OCI-LY1 (cell line): ENCODE measurements around the gene PARD3.

Experiments used
- H2AFZ ChIP-seq: fragments of 200-600 bp; sonication (generic), shearing (Covaris generic); 2 replicates; pipeline ENCODE4 v1.6.0; 2014; ENCODE audit warnings: antibody characterized with exemption, mild to moderate bottlenecking, low read length
- H3F3A ChIP-seq: fragments of 200-600 bp; sonication (generic), shearing (Covaris generic); 2 replicates; pipeline ENCODE4 v1.6.0; 2014; ENCODE audit warnings: mild to moderate bottlenecking, antibody characterized with exemption, low read length, moderate library complexity; ENCODE audit not compliant: insufficient read depth
- H3K27ac ChIP-seq: fragments of 200-600 bp; sonication (generic); 2 replicates; pipeline ENCODE4 v1.5.1; 2014; ENCODE audit warnings: low read length, mixed run types, mild to moderate bottlenecking, low read depth; ENCODE audit not compliant: poor library complexity, severe bottlenecking
- H3K27me3 ChIP-seq: fragments of 200-600 bp; sonication (generic); 2 replicates; pipeline ENCODE4 v1.6.0; 2014; ENCODE audit warnings: antibody characterized with exemption, mild to moderate bottlenecking, low read length, moderate library complexity; ENCODE audit not compliant: insufficient read depth
- H3K36me3 ChIP-seq: fragments of 200-600 bp; sonication (generic); 2 replicates; pipeline ENCODE4 v1.6.1; 2014; ENCODE audit warnings: mild to moderate bottlenecking, antibody characterized with exemption, low read length, moderate library complexity, mixed read lengths; ENCODE audit not compliant: insufficient read depth
- H3K4me1 ChIP-seq: fragments of 200-600 bp; sonication (generic); 2 replicates; pipeline ENCODE4 v1.5.1; 2014; ENCODE audit warnings: mild to moderate bottlenecking, low read length, moderate library complexity; ENCODE audit not compliant: insufficient read depth, severe bottlenecking
- H3K4me2 ChIP-seq: fragments of 200-600 bp; sonication (generic), shearing (Covaris generic); 2 replicates; pipeline ENCODE4 v1.6.1; 2014; ENCODE audit warnings: low read length
- H3K4me3 ChIP-seq: fragments of 200-600 bp; sonication (generic); 2 replicates; pipeline ENCODE4 v1.5.1; 2014; ENCODE audit warnings: low read length, low read depth, mild to moderate bottlenecking, mixed read lengths; ENCODE audit not compliant: poor library complexity, severe bottlenecking
- H3K79me2 ChIP-seq: fragments of 200-600 bp; shearing (Covaris generic); 2 replicates; pipeline ENCODE4 v1.6.1; 2016; ENCODE audit warnings: mixed run types, low read length, mixed read lengths; ENCODE audit not compliant: insufficient read depth
- H3K9ac ChIP-seq: fragments of 200-600 bp; sonication (generic), shearing (Covaris generic); 2 replicates; pipeline ENCODE4 v1.6.1; 2014; ENCODE audit warnings: mild to moderate bottlenecking, low read length, mixed read lengths
- H3K9me2 ChIP-seq: fragments of 200-600 bp; sonication (generic), shearing (Covaris generic); 2 replicates; pipeline ENCODE4 v1.6.1; 2014; ENCODE audit warnings: low read depth, mild to moderate bottlenecking, low read length, mixed read lengths
- H3K9me3 ChIP-seq: fragments of 200-600 bp; shearing (Covaris generic); 2 replicates; pipeline ENCODE4 v1.6.1; 2014; ENCODE audit warnings: low read length, mixed read lengths
- H4K20me1 ChIP-seq: fragments of 200-600 bp; sonication (generic), shearing (Covaris generic); 2 replicates; pipeline ENCODE4 v1.6.0; 2016; ENCODE audit warnings: mild to moderate bottlenecking, low read length; ENCODE audit not compliant: insufficient read depth
- EZH2 ChIP-seq: fragments of 200-600 bp; sonication (generic), shearing (Covaris generic); IDR thresholded peaks from 2 replicates; pipeline ENCODE4 v1.8.0; 2017; ENCODE audit warnings: borderline replicate concordance, mixed run types, mild to moderate bottlenecking, antibody characterized with exemption, low read length, moderate library complexity, mixed read lengths
- TF ChIP-seq, protein P1 (sequence below): fragments of 200-600 bp; sonication (generic), shearing (Covaris generic); IDR thresholded peaks from 2 replicates; pipeline ENCODE4 v1.5.1; 2017; ENCODE audit warnings: mild to moderate bottlenecking, antibody characterized with exemption, low read length, moderate library complexity, mixed read lengths

PARD3 gene

DNA sequence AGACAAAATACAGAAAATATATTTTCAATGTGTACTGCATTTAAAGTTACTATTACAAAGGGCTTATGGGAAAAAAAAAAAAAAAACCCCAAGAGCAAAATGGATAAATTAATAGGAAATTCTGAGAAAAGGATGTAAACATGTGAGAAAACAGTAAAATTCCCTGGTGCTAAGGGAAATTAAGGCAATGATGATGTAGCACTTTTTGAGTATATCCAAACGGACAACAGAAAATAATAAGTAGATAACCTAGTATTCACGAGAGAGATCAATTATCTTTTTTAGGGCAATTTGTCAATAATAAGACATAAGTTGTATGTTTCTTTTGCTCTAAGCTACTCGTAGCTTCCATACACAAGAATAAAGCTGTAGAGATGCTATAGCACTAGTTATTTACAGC is 80.2 kb downstream of the PARD3 start:
- Histone ChIP-seq H3K36me3 (no peaks in the 10 kb centered on the region), H3F3A (no peaks in the 10 kb centered on the region), H3K4me3 (no peak overlapping the region), H3K9me3 (no peaks in the 10 kb centered on the region), H4K20me1 (no peaks in the 10 kb centered on the region), H3K9me2 (no peaks in the 10 kb centered on the region), H3K79me2 (no peaks in the 10 kb centered on the region), H3K4me1 (no peaks in the 10 kb centered on the region), H3K9ac (no peak overlapping the region), H3K4me2 (no peak overlapping the region), H3K27me3 (no peaks in the 10 kb centered on the region), H2AFZ (no peak overlapping the region), H3K27ac (no peak overlapping the region)
- TF ChIP-seq, protein P1, sequence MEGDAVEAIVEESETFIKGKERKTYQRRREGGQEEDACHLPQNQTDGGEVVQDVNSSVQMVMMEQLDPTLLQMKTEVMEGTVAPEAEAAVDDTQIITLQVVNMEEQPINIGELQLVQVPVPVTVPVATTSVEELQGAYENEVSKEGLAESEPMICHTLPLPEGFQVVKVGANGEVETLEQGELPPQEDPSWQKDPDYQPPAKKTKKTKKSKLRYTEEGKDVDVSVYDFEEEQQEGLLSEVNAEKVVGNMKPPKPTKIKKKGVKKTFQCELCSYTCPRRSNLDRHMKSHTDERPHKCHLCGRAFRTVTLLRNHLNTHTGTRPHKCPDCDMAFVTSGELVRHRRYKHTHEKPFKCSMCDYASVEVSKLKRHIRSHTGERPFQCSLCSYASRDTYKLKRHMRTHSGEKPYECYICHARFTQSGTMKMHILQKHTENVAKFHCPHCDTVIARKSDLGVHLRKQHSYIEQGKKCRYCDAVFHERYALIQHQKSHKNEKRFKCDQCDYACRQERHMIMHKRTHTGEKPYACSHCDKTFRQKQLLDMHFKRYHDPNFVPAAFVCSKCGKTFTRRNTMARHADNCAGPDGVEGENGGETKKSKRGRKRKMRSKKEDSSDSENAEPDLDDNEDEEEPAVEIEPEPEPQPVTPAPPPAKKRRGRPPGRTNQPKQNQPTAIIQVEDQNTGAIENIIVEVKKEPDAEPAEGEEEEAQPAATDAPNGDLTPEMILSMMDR: no peak
- no peak for TF ChIP-seq EZH2

DNA sequence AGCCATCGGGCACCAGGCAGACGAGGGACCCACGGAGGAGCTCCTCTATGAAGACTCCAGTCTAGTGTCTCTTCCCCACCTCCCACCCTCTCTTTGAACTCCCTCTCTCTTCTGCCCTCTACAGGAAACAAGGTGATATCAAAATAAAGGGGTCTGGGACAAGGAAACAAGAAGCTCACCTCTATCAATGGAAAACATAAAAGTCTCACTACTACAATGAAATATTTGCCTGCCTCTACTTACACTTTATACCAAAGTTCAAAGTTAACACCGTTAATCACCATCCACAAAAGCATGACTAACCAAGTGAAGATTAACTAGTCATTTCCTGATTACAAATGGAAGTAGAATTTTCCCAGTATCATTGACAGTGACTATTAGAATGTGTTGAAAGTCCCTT is 82.2 kb downstream of the PARD3 start:
- TF ChIP-seq, protein P1: peak; percentile 48
- TF ChIP-seq EZH2: no peak
- Histone ChIP-seq H3K4me2 (no peak overlapping the region), H3K79me2 (no peaks in the 10 kb centered on the region)

DNA sequence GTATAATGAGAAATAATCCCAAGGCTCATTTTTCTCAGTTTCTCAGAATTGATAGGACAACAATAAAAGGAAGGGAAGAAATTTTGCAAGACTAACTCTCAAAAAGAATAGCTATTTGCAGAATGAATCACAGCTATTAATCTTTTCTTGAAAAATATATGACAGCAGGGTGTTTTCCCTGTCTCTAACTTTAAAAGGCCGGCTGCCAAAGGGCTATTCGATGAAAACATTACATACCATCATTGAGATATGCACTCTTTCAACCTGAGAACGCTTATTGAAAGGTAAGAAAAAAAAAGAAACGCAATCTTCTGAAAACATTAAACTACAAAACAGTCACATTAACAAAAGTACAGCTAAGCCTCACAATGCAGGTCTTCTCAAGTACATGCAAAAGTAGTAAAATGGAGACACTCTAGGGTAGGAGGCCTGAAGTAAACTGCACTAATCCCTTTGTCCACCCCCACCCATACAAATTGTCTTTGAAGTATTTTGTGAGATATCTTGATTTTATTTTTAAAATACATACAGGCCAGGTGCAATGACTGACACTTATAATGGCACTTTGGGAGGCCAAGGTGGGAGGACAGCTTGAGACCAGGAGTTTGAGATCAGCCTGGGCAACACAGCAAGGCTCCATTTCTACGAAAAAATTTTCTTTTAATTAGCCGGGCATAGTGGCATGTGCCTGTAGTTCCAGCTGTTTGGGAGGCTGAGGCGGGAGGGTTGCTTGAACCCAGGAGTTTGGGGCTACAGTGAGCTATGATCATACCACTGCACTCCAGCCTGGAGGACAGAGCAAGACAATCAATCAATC is 83.0 kb downstream of the PARD3 start:
- no peak overlapping the region for H3K4me2 ChIP-seq

More for the DNA sequence above, 82.2 kb downstream of the PARD3 start:
- Histone ChIP-seq H3F3A (no peaks in the 10 kb centered on the region), H3K9me3 (no peaks in the 10 kb centered on the region), H4K20me1 (no peaks in the 10 kb centered on the region), H3K27me3 (no peaks in the 10 kb centered on the region), H3K27ac (no peak overlapping the region), H3K9ac (no peak overlapping the region), H3K4me1 (no peaks in the 10 kb centered on the region), H3K9me2 (no peaks in the 10 kb centered on the region), H2AFZ (no peak overlapping the region), H3K36me3 (no peaks in the 10 kb centered on the region), H3K4me3 (no peak overlapping the region)

More for the DNA sequence above, 83.0 kb downstream of the PARD3 start:
- Histone ChIP-seq H3K9ac (no peak overlapping the region), H3K27me3 (no peaks in the 10 kb centered on the region), H4K20me1 (no peaks in the 10 kb centered on the region), H3K9me3 (no peaks in the 10 kb centered on the region), H3K4me1 (no peaks in the 10 kb centered on the region), H3F3A (no peaks in the 10 kb centered on the region), H3K36me3 (no peaks in the 10 kb centered on the region), H3K9me2 (no peaks in the 10 kb centered on the region), H3K27ac (no peak overlapping the region), H3K4me3 (no peak overlapping the region), H3K79me2 (no peaks in the 10 kb centered on the region), H2AFZ (no peak overlapping the region)
- TF ChIP-seq EZH2: no peak
- TF ChIP-seq, protein P1: no peak
